NCI-H2107 treated with DMSO at 0.1 percent for 48 hours (cell line): ENCODE results near the gene MYO3B.
"Not testable (repeated sequence)": the region's sequence is repeated elsewhere in the genome, so short reads cannot be mapped to it uniquely, and the experiment has no call there.

Experiments used
- DNase-seq: peaks from one replicate; lab custom pipeline; 2025; ENCODE audit not compliant: unreplicated experiment; lab: John Stamatoyannopoulos, UW

The MYO3B gene

GRCh38 chr2:170336916-170337315 is 159.0 kb downstream of the MYO3B start:
- DNase-seq = no peak

GRCh38 chr2:170339322-170339721 is 161.4 kb downstream of the MYO3B start:
- DNase-seq = no peak

- no peak for DNase-seq
Measured at GRCh38 chr2:170339750-170340692, 162.1 kb downstream of the MYO3B start.

GRCh38 chr2:170340693-170341068 is 162.7 kb downstream of the MYO3B start:
- DNase-seq = no peak

GRCh38 chr2:170341684-170342623 is 164.0 kb downstream of the MYO3B start:
- DNase-seq = no peak

GRCh38 chr2:170344663-170345346 is 166.9 kb downstream of the MYO3B start:
- no peak for DNase-seq

GRCh38 chr2:170345607-170346006 is 167.7 kb downstream of the MYO3B start:
- no peak for DNase-seq

GRCh38 chr2:170349269-170349668 is 171.3 kb downstream of the MYO3B start:
- DNase-seq = not testable (repeated sequence)

- DNase-seq = no peak
Measured at GRCh38 chr2:170350929-170351826, 173.2 kb downstream of the MYO3B start.

GRCh38 chr2:170353723-170354122 is 175.8 kb downstream of the MYO3B start:
- DNase-seq = no peak

GRCh38 chr2:170354388-170354787 is 176.4 kb downstream of the MYO3B start:
- DNase-seq = no peak

GRCh38 chr2:170354855-170355780 is 177.2 kb downstream of the MYO3B start:
- peak; percentile 45 for DNase-seq

GRCh38 chr2:170359466-170359865 is 181.5 kb downstream of the MYO3B start:
- no peak for DNase-seq

- no peak for DNase-seq
Measured at GRCh38 chr2:170360546-170361089, 182.7 kb downstream of the MYO3B start.

- no peak for DNase-seq
Measured at GRCh38 chr2:170361090-170361936, 183.4 kb downstream of the MYO3B start.

- no peak for DNase-seq
Measured at GRCh38 chr2:170362313-170362870, 184.4 kb downstream of the MYO3B start.

- DNase-seq = no peak
Measured at GRCh38 chr2:170362871-170363631, 185.1 kb downstream of the MYO3B start.
